ENCODE data around the gene DNAH14.

Gene DNAH14

DNA sequence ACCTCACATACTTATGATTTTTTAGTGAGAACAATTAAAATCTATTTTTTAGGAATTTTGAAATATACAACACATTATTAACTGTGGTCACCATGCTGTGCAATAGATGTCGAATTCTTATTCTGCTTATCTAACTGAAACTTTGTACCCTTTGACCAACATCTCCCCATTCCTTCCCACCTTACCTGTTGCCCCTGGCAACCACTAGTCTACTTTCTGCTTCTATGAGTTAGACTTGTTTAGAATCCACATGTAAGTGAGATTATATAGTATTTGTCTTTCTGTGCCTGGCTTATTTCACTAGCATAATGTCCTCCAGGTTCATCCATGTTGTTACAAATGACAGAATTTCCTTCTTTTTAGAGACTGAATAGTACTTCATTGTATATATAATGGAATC lies 330.1 kb downstream of the DNAH14 start:
- no peaks in the 10 kb centered on the region for H3K36me3 ChIP-seq (ENCODE audit: control insufficient read depth, insufficient read depth, low read length)
- DNase-seq (ENCODE audit: extremely low read depth, insufficient read length), result no peak
- H3K4me3 ChIP-seq (replicated peaks; ENCODE audit: low read depth, low read length), result no peak overlapping the region
- TF ChIP-seq, protein P1, sequence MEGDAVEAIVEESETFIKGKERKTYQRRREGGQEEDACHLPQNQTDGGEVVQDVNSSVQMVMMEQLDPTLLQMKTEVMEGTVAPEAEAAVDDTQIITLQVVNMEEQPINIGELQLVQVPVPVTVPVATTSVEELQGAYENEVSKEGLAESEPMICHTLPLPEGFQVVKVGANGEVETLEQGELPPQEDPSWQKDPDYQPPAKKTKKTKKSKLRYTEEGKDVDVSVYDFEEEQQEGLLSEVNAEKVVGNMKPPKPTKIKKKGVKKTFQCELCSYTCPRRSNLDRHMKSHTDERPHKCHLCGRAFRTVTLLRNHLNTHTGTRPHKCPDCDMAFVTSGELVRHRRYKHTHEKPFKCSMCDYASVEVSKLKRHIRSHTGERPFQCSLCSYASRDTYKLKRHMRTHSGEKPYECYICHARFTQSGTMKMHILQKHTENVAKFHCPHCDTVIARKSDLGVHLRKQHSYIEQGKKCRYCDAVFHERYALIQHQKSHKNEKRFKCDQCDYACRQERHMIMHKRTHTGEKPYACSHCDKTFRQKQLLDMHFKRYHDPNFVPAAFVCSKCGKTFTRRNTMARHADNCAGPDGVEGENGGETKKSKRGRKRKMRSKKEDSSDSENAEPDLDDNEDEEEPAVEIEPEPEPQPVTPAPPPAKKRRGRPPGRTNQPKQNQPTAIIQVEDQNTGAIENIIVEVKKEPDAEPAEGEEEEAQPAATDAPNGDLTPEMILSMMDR (IDR thresholded peaks at IDR 0.05; ENCODE audit: insufficient read depth, low read length, poor library complexity, severe bottlenecking), result no peak
- no peaks in the 10 kb centered on the region for H3K27me3 ChIP-seq (replicated peaks; ENCODE audit: control insufficient read depth, insufficient read depth, low read length)

GRCh38 chr1:225260319-225260718 lies 330.8 kb downstream of the DNAH14 start:
- Histone ChIP-seq H3K4me3 (replicated peaks; ENCODE audit: low read depth, low read length) (no peak overlapping the region), H3K36me3 (ENCODE audit: control insufficient read depth, insufficient read depth, low read length) (no peaks in the 10 kb centered on the region), H3K27me3 (replicated peaks; ENCODE audit: control insufficient read depth, insufficient read depth, low read length) (no peaks in the 10 kb centered on the region)
- DNase-seq (ENCODE audit: extremely low read depth, insufficient read length), result no peak
- TF ChIP-seq, protein P1 (IDR thresholded peaks at IDR 0.05; ENCODE audit: insufficient read depth, low read length, poor library complexity, severe bottlenecking), result no peak

- TF ChIP-seq, protein P1 (IDR thresholded peaks at IDR 0.05; ENCODE audit: insufficient read depth, low read length, poor library complexity, severe bottlenecking), result no peak
- Histone ChIP-seq H3K4me3 (replicated peaks; ENCODE audit: low read depth, low read length) (no peak overlapping the region), H3K36me3 (ENCODE audit: control insufficient read depth, insufficient read depth, low read length) (no peaks in the 10 kb centered on the region), H3K27me3 (replicated peaks; ENCODE audit: control insufficient read depth, insufficient read depth, low read length) (no peaks in the 10 kb centered on the region)
- DNase-seq (ENCODE audit: extremely low read depth, insufficient read length), result no peak
Measured at GRCh38 chr1:225277445-225277844, 348.0 kb downstream of the DNAH14 start.

GRCh38 chr1:225280563-225280962 lies 351.1 kb downstream of the DNAH14 start:
- no peak overlapping the region for H3K4me3 ChIP-seq (replicated peaks; ENCODE audit: low read depth, low read length)
- H3K27me3 ChIP-seq (replicated peaks; ENCODE audit: control insufficient read depth, insufficient read depth, low read length), result no peaks in the 10 kb centered on the region
- TF ChIP-seq, protein P1 (IDR thresholded peaks at IDR 0.05; ENCODE audit: insufficient read depth, low read length, poor library complexity, severe bottlenecking), result no peak

DNA sequence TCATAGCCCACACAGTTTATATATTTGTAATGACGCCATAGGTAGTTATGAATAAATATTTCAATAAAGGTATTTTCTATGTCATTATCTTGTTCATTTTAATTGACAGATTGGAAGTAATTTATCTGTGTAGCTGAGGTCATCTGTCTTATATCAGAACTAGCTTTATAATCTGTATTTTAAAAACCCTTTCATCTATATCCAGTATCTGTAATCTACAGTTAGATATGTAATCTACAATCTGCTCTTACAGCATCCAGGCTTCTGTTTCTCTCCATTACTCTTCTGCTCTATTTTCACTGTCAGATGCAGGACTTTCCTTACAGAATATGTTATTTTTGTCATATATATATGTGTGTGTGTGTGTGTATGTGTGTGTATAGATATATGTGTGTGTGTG lies 360.8 kb downstream of the DNAH14 start:
- TF ChIP-seq, protein P1 (IDR thresholded peaks at IDR 0.05; ENCODE audit: insufficient read depth, low read length, poor library complexity, severe bottlenecking), result no peak
- no peak overlapping the region for H3K4me3 ChIP-seq (replicated peaks; ENCODE audit: low read depth, low read length)
- H3K36me3 ChIP-seq (ENCODE audit: control insufficient read depth, insufficient read depth, low read length), result no peaks in the 10 kb centered on the region
- DNase-seq (ENCODE audit: extremely low read depth, insufficient read length), result no peak
- no peaks in the 10 kb centered on the region for H3K27me3 ChIP-seq (replicated peaks; ENCODE audit: control insufficient read depth, insufficient read depth, low read length)

More at GRCh38 chr1:225280563-225280962, 351.1 kb downstream of the DNAH14 start:
- no peaks in the 10 kb centered on the region for H3K36me3 ChIP-seq (ENCODE audit: control insufficient read depth, insufficient read depth, low read length)
- DNase-seq (ENCODE audit: extremely low read depth, insufficient read length), result no peak

DNA sequence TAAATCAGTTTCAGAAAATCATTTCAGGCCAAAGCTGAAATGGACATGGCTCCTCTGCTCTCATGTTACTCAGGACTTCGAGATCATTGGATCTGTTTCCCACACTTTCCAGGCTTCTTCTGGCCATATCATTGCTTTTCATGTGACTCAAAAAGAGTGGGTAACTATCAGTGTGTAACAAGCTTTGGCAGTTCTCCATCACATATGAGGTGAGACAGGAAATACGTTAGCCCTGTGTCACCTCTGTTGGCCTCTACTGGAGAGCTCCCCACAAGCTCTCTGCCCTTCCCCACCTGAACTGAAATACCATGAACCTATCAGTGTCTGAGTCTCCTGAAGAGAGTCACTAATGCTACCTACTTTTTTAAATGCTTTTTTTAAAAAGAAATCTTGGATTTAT lies 370.1 kb downstream of the DNAH14 start:
- Histone ChIP-seq H3K4me3 (replicated peaks; ENCODE audit: low read depth, low read length) (no peak overlapping the region), H3K36me3 (ENCODE audit: control insufficient read depth, insufficient read depth, low read length) (no peaks in the 10 kb centered on the region), H3K27me3 (replicated peaks; ENCODE audit: control insufficient read depth, insufficient read depth, low read length) (no peaks in the 10 kb centered on the region)
- TF ChIP-seq, protein P1 (IDR thresholded peaks at IDR 0.05; ENCODE audit: insufficient read depth, low read length, poor library complexity, severe bottlenecking), result no peak
- no peak for DNase-seq (ENCODE audit: extremely low read depth, insufficient read length)
